Inflammatory macrophage treated with lipopolysaccharide for 1 hour (primary cell): ENCODE results near the gene LIPC.

Source experiments
- DNase-seq, 2 donors: peaks; one replicate each; pipeline ENCODE4 v3.0.0-alpha.2; 2020 to 2022

LIPC gene

DNA sequence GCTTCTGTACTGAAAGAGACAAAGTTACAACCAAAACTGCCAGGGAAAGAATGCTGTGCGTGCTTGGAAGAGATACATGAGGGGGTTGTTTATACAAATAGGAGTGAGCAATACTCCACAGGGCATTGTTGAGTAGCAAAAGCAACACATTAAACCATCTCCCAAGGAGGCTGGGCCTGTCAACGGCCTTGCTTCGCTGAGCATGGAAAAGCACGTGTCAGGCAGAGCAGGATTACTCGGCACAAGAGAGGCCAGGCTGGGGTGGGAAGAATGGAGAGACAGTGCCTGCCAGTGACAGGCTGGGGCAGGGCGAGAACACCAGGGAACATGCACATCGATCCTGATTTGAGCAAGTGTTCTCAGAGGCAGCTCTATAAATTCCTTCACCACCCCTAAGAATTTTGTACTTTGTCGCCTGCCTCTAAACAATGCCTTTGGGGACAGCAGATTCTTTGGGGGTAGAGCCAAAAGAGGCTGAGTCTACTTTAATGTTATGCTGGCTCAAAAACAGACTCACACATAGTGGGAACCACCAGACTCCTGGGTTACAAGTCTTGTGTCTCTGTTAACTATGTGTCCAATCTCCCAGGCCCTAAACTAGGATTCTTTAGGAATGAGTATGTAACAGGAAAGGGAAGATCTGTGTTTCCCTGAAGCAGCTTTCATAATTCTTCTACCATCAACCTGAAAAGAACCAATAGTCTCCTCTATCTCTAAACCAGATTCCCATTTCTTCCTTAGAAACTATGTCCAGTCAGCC is 67.2 kb downstream of the LIPC start:
- no peak for DNase-seq

GRCh38 chr15:58501006-58501405 is 69.2 kb downstream of the LIPC start:
- DNase-seq, result no peak

GRCh38 chr15:58501636-58502188 is 69.9 kb downstream of the LIPC start:
- no peak for DNase-seq

DNA sequence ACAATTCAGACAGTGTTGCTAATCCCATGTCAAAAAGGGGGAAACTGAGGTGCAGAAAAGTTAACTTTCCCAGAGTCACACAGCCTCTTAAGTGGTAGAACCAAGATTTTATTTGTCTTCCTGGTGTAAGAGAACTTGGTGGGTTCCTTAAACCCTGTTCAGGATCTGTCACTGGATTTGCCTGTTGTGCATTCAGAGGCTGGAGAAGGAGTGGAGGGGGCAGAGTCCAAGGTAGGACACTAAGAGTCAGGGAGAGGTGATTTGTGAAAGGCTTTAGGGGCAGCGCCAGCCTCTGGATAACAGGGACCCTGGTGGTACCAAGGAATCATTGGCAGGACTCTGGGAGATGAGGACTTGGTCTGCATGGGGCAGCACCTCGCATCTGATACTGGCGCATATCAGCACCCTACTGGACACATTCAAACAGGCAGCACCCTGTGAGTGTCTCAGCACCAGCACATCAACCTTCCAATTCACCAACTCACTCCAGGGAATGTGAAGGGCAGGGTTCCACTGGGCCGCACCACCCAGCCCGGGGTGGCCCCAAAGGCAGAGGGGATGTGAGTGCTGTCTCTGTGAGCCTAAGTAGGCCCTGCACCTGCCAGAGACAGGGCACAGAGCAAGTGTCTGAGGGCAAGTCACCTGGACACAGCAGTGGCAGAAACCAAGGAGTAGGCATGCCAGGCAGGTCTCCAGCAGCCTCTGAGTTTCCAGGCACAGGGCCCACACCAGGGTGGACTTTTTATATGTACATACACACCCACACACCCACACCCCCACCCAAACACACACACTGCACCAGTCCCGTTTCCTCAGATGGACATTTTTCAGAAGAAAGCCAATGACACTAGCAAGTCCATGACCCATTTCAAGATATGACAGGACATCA is 71.6 kb downstream of the LIPC start:
- DNase-seq, result no peak

DNA sequence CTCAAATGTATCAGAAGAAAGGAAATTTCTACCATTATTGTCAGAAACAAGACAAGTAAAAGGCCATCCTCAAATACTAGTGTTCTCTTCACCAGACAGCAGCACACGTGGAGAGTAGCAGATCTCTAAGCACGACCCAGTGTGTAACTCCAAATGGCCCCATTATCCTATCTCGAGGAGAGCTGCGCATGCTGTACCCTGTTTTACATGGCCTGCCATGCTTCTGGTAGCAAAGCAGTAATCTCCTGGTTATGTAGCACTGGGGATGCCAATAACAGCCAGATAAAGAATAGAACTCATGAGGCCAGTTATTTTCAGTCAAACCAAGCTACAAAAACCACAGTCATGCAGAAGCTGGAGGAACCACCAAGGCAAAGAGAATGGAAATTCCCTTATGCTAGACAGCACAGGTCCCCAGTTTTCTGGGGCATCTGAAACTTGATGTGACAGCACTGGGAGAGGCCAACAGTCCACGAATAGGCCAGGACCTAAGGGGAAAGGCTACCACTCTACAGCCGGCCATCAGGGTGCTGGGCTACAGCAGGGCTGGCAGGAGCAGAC is 73.0 kb downstream of the LIPC start:
- DNase-seq, result no peak

- DNase-seq, result no peak
Measured at GRCh38 chr15:58505581-58505980, 73.8 kb downstream of the LIPC start.

GRCh38 chr15:58506064-58506490 is 74.3 kb downstream of the LIPC start:
- no peak for DNase-seq

- peak; percentile 58 to 59 for DNase-seq
Measured at GRCh38 chr15:58506783-58507668, 75.2 kb downstream of the LIPC start.

- DNase-seq, result no peak
Measured at GRCh38 chr15:58509556-58509955, 77.8 kb downstream of the LIPC start.

GRCh38 chr15:58510715-58511598 is 79.2 kb downstream of the LIPC start:
- DNase-seq, result no peak

GRCh38 chr15:58511599-58511987 is 79.8 kb downstream of the LIPC start:
- DNase-seq, result no peak

- no peak for DNase-seq
Measured at GRCh38 chr15:58512522-58512921, 80.7 kb downstream of the LIPC start.

DNA sequence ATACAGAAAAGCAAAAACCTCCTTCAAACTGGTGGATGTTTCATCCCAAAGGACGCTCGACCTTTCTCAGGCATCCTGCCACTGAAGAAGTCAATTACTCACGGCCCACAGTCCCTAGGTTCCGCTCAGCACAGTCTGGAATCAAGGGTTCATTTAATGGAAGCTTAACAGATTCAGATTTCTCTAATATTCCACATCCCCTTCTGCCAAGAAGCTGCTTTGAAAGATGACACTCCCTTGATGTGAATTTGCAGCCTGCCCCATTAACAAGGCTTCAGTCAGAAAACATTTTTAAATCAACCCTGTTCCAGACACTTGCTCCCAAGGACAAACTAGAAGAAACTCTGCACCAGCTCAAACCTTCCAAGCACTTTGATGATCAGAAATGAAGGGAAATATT is 81.2 kb downstream of the LIPC start:
- DNase-seq, result no peak

GRCh38 chr15:58513726-58514336 is 82.0 kb downstream of the LIPC start:
- DNase-seq, result no peak

DNA sequence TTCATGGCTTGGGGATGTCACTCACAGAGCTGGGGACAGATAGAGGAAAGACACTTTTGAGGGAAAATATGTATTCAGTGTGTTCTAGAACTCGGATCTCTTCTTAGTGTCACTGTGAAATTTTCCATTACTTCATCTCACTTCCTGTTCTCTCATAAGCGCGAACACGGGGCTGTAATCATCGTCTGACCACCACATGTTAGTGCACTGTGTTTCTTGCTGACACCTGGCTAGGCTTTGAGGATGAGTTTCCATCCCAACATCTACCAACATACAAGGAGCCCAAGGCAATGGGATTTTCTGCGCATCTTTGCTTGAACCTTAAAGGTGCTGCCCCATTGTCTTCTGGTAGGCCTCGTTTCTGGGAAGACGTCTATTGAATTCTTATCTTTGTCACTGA is 84.0 kb downstream of the LIPC start:
- DNase-seq, result peak; percentile 62 to 74

DNA sequence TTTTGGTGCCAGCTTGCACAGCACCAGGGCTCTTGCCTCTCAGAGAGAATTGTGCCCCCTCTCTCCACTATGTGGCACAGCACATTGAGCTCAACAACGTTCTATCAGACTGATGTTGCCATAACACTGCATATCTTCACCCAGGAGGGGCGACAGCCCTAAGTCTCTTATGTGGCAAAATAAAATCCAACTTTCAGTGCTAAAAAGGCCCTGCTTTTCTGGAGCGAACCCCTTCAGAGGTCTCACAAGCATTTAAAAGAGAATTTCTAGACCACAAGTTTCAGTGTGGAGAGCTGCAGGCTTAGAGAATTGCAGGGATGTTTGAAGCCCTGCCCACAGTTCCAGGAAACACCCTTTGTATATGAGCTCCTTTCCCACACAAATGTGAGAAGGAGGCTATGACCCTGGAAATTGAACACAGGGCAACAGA is 85.5 kb downstream of the LIPC start:
- DNase-seq, result peak in 1 of 2 donors; percentile 56

GRCh38 chr15:58517682-58518525 is 86.1 kb downstream of the LIPC start:
- peak; percentile 67 to 80 for DNase-seq

GRCh38 chr15:58518626-58519025 is 86.8 kb downstream of the LIPC start:
- DNase-seq, result no peak

GRCh38 chr15:58519516-58519915 is 87.7 kb downstream of the LIPC start:
- DNase-seq, result no peak

GRCh38 chr15:58520464-58520863 is 88.7 kb downstream of the LIPC start:
- DNase-seq, result peak; percentile 46 to 52
